ENCODE data around the gene SCN1A. TPM values are rescaled to one million over a fixed set of nuclear protein-coding genes. Genes with fewer than 3 reads are reported as not detected.

The SCN1A gene
- total and polyA plus RNA-seq, 2 of the 13 experiments (the other 11 are each of a cell fraction or from before 2014, with no cell fraction given), result 19.9 to 39.4 TPM

DNA sequence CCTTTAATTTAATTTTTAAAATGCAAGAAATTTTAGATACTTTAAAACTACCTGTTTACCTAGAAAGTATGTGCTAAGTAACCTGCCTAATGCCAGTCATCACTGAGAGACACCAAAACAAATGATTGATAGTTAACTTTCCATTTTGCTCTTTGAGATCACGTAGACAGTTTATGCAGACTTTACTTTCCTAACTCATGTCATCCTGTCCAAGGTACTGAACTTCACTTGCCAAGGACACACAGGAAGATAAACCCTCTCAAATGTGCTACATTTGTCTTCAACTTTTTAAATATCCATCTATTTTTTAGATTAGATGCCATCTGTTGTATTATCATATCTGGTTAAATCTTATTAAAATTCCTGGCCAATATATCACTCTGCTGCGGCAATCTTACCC, 20.1 kb upstream of the SCN1A start (continued):
- TF ChIP-seq HMGXB3 (CRISPR knock-in tag; IDR thresholded peaks at IDR 0.05; ENCODE audit: borderline replicate concordance) (no peak), MIER3 (CRISPR knock-in tag; IDR thresholded peaks at IDR 0.05; ENCODE audit: borderline replicate concordance) (peak; percentile 65; the same call in 1 of the 2 replicates), PLSCR1 (CRISPR knock-in tag; IDR thresholded peaks at IDR 0.05; ENCODE audit: borderline replicate concordance) (no peak), GLI4 (CRISPR knock-in tag; IDR thresholded peaks at IDR 0.05; ENCODE audit: borderline replicate concordance) (no peak), IRF2 (CRISPR knock-in tag; IDR thresholded peaks at IDR 0.05) (peak; percentile 70; the same call in 1 of the 2 replicates), RFX3 (CRISPR knock-in tag; IDR thresholded peaks at IDR 0.05) (no peak), ZNF788 (CRISPR knock-in tag; IDR thresholded peaks at IDR 0.05; ENCODE audit: borderline replicate concordance) (no peak), KLF16 (CRISPR knock-in tag; IDR thresholded peaks at IDR 0.05) (peak in 1 of 2 experiments; percentile 43; a peak in 1 of 4 replicates), ZNF335 (CRISPR knock-in tag; IDR thresholded peaks at IDR 0.05) (no peak), TP53 (CRISPR knock-in tag; conservative IDR thresholded peaks at IDR 0.05) (no peak), USF2 (IDR thresholded peaks at IDR 0.05; ENCODE audit: low read depth, low read length) (no peak), USF2 (CRISPR knock-in tag; IDR thresholded peaks at IDR 0.05; ENCODE audit: borderline replicate concordance) (no peak), NCOA2 (CRISPR knock-in tag; IDR thresholded peaks at IDR 0.05) (peak; percentile 32; the same call in 1 of the 2 replicates), RARA (CRISPR knock-in tag; IDR thresholded peaks at IDR 0.05) (peak; percentile 49; the same call in 1 of the 2 replicates), ZNF839 (CRISPR knock-in tag; IDR thresholded peaks at IDR 0.05; ENCODE audit: borderline replicate concordance) (no peak), ZNF644 (CRISPR knock-in tag; IDR thresholded peaks at IDR 0.05; ENCODE audit: low read depth) (peak; percentile 65; the same call in 1 of the 2 replicates), POLR2AphosphoS2 (IDR thresholded peaks at IDR 0.05; ENCODE audit: low read depth, low read length) (no peak), ELF3 (CRISPR knock-in tag; IDR thresholded peaks at IDR 0.05) (peak; percentile 47; the same call in 1 of the 2 replicates), ZNF576 (CRISPR knock-in tag; IDR thresholded peaks at IDR 0.05) (no peak), ZSCAN22 (CRISPR knock-in tag; IDR thresholded peaks at IDR 0.05) (no peak), KDM6A (CRISPR knock-in tag; IDR thresholded peaks at IDR 0.05; ENCODE audit: low read depth) (no peak), ZNF10 (CRISPR knock-in tag; IDR thresholded peaks at IDR 0.05; ENCODE audit: borderline replicate concordance, low read depth) (no peak), ZNF709 (CRISPR knock-in tag; IDR thresholded peaks at IDR 0.05) (no peak), TARDBP (CRISPR knock-in tag; IDR thresholded peaks at IDR 0.05) (no peak)
- TF ChIP-seq, protein P1, sequence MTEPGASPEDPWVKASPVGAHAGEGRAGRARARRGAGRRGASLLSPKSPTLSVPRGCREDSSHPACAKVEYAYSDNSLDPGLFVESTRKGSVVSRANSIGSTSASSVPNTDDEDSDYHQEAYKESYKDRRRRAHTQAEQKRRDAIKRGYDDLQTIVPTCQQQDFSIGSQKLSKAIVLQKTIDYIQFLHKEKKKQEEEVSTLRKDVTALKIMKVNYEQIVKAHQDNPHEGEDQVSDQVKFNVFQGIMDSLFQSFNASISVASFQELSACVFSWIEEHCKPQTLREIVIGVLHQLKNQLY (CRISPR knock-in tag; IDR thresholded peaks at IDR 0.05), result peak; percentile 21; the same call in 1 of the 2 replicates
